A673 (cell line): ENCODE data around the gene CDC73. TPM values are rescaled to one million over a fixed set of nuclear protein-coding genes. Genes with fewer than 3 reads are reported as not detected.

Source experiments
- BruUV-seq: library from RNA; stranded (reverse); fragments of 400-500 nt; replicated peaks from 2 replicates; lab custom pipeline; 2021; lab: Mats Ljungman, UMichigan
- CTCF ChIA-PET: fragments of 300-600 bp; sonication (Branson Sonifier 250); formaldehyde crosslinking; loops from one replicate; lab custom pipeline; 2022; ENCODE audit warnings: antibody characterized with exemption; lab: Charles Lee
- POLR2A ChIA-PET: fragments of 300-600 bp; sonication (Branson Sonifier 250); formaldehyde crosslinking; loops from one replicate; lab custom pipeline; 2022; ENCODE audit warnings: antibody characterized with exemption; ENCODE audit not compliant: low non-redundant PET; lab: Charles Lee
- DNase-seq: peaks from one replicate; pipeline ENCODE4 v3.0.0-alpha.2; 2015; ENCODE audit warnings: low spot score
- H3K27ac ChIP-seq: fragments of 200-600 bp; sonication (generic); 2 replicates; pipeline ENCODE4 v1.5.1; 2016; ENCODE audit warnings: mixed run types, low read depth, mild to moderate bottlenecking, mixed read lengths, antibody characterized with exemption, low read length; ENCODE audit not compliant: poor library complexity, severe bottlenecking
- H3K27me3 ChIP-seq: fragments of 200-600 bp; sonication (generic); replicated peaks from 2 replicates; pipeline ENCODE4 v1.6.1; 2017; ENCODE audit warnings: mixed run types, low read depth, mild to moderate bottlenecking, mixed read lengths, antibody characterized with exemption, low read length; ENCODE audit not compliant: insufficient read depth, poor library complexity
- H3K36me3 ChIP-seq: fragments of 200-600 bp; sonication (generic); 2 replicates; pipeline ENCODE4 v1.6.1; 2016; ENCODE audit warnings: mixed run types, mild to moderate bottlenecking, mixed read lengths, antibody characterized with exemption, low read length; ENCODE audit not compliant: insufficient read depth, poor library complexity, severe bottlenecking
- H3K4me1 ChIP-seq: fragments of 200-600 bp; sonication (generic); 2 replicates; pipeline ENCODE4 v1.6.1; 2017; ENCODE audit warnings: mixed run types, mild to moderate bottlenecking, mixed read lengths, antibody characterized with exemption, low read length; ENCODE audit not compliant: insufficient read depth, poor library complexity, severe bottlenecking
- H3K4me3 ChIP-seq: fragments of 200-600 bp; sonication (generic); 2 replicates; pipeline ENCODE4 v1.5.1; 2016; ENCODE audit warnings: low read depth, mixed run types, mild to moderate bottlenecking, mixed read lengths, low read length; ENCODE audit not compliant: poor library complexity, severe bottlenecking
- H3K9me3 ChIP-seq: fragments of 200-600 bp; sonication (generic); 2 replicates; pipeline ENCODE4 v1.6.1; 2016; ENCODE audit warnings: mixed run types, low read depth, mild to moderate bottlenecking, mixed read lengths, antibody characterized with exemption, low read length; ENCODE audit not compliant: poor library complexity, severe bottlenecking
- CTCF ChIP-seq: fragments of 300-800, 200-600 bp; sonication (generic); conservative IDR thresholded peaks from 2 replicates; pipeline ENCODE4 v1.5.1; 2017; ENCODE audit warnings: low read depth, mild to moderate bottlenecking, antibody characterized with exemption, low read length, moderate library complexity, mixed read lengths
- EZH2 ChIP-seq: fragments of 200-600 bp; sonication (generic); IDR thresholded peaks from 2 replicates; pipeline ENCODE4 v1.6.1; 2017; ENCODE audit warnings: borderline replicate concordance, low read depth, mild to moderate bottlenecking, mixed read lengths, antibody characterized with exemption, low read length; ENCODE audit not compliant: poor library complexity, severe bottlenecking
- intact Hi-C: fragments of 100-400 bp; cut with micrococcal nuclease; formaldehyde crosslinking; loops from one replicate; pipeline ENCODE4 v1.10.0; 2022; ENCODE audit not compliant: unreplicated experiment
- total RNA-seq: library from RNA; stranded (reverse); gene quantifications from 2 replicates; pipeline ENCODE4 v1.2.3, GENCODE V29; 2021

The CDC73 gene
- total RNA-seq, 1 experiment from 2014 or later = 71.0 TPM

GRCh38 chr1:193102662-193103061, 19.2 kb upstream of the CDC73 start:
- BruUV-seq = no TSS peak
- Histone ChIP-seq H3K36me3 (peaks cover 9% of the 10 kb centered on the region), H3K27ac (no peak overlapping the region), H3K4me3 (no peak overlapping the region), H3K9me3 (no peaks in the 10 kb centered on the region), H3K27me3 (no peaks in the 10 kb centered on the region), H3K4me1 (peaks cover 11% of the 10 kb centered on the region)
- TF ChIP-seq EZH2 (no peak), CTCF (no peak)
- CTCF ChIA-PET = no interaction called here
- no peak for DNase-seq
- POLR2A ChIA-PET = interaction anchor here (0.7 kb wide), 1 partner anchor 300 kb away, joined by 3 read pairs; no protein-coding TSS in a partner anchor
- intact Hi-C loops = no loop called here

GRCh38 chr1:193103759-193104501, 17.9 kb upstream of the CDC73 start:
- no TSS peak for BruUV-seq
- TF ChIP-seq EZH2 = no peak
- no peak for TF ChIP-seq CTCF
- peak overlapping the region; percentile 75 for H3K27ac ChIP-seq

GRCh38 chr1:193104502-193104906, 17.3 kb upstream of the CDC73 start:
- ChIA-PET POLR2A (no interaction called here), CTCF (no interaction called here)
- Histone ChIP-seq H3K4me3 (peak overlapping the region; percentile 74), H3K36me3 (peaks cover under 1% of the 10 kb centered on the region), H3K27me3 (no peaks in the 10 kb centered on the region), H3K4me1 (peaks cover 11% of the 10 kb centered on the region), H3K27ac (peak overlapping the region; percentile 75), H3K9me3 (no peaks in the 10 kb centered on the region)
- no peak for TF ChIP-seq EZH2
- no peak for TF ChIP-seq CTCF
- intact Hi-C loops = no loop called here
- no TSS peak for BruUV-seq
- DNase-seq = peak; percentile 60

More at GRCh38 chr1:193103759-193104501, 17.9 kb upstream of the CDC73 start:
- no peak for DNase-seq
- Histone ChIP-seq H3K36me3 (peaks cover 6% of the 10 kb centered on the region), H3K4me3 (peak overlapping the region; percentile 74), H3K27me3 (no peaks in the 10 kb centered on the region), H3K9me3 (no peaks in the 10 kb centered on the region), H3K4me1 (peaks cover 11% of the 10 kb centered on the region)
- ChIA-PET CTCF (no interaction called here), POLR2A (no interaction called here)
- intact Hi-C loops = no loop called here
